Peyer's patch (tissue), 4 donors: ENCODE data around the gene AGBL3. TPM values are rescaled to one million over a fixed set of nuclear protein-coding genes. Genes with fewer than 3 reads are reported as not detected.

Experiments
- DNase-seq, 3 donors: peaks; one replicate each; pipeline ENCODE4 v3.0.0-alpha.2; 2017 to 2019
- H3K27ac ChIP-seq, 4 donors: fragments of 200-600 bp; sonication (generic); one replicate each; pipeline ENCODE4 v1.5.1; 2016 to 2019
- H3K27me3 ChIP-seq, 2 donors: fragments of 200-600 bp; sonication (generic); one replicate each; pipeline ENCODE4 v1.5.1; 2019
- H3K36me3 ChIP-seq, 3 donors: fragments of 200-600 bp; sonication (generic); one replicate each; pipeline ENCODE4 v1.5.1; 2016 to 2019
- H3K4me1 ChIP-seq, 4 donors: fragments of 200-600 bp; sonication (generic); one replicate each; pipeline ENCODE4 v1.5.1; 2016 to 2019
- H3K4me3 ChIP-seq, 4 donors: fragments of 200-600 bp; sonication (generic); 1 replicate in 3 of 4; 2 replicates in 1 of 4; pipeline ENCODE4 v1.5.1; 2016 to 2019; ENCODE audit warnings: mild to moderate bottlenecking in 1 of 4
- H3K9me3 ChIP-seq, 4 donors: fragments of 200-600 bp; sonication (generic); one replicate each; pipeline ENCODE4 v1.5.1; 2016 to 2019; ENCODE audit warnings: mild to moderate bottlenecking in 1 of 4
- POLR2A ChIP-seq, 2 donors: fragments of 450-650 bp; IDR thresholded peaks; one replicate each; pipeline ENCODE4 v1.5.1; 2017; ENCODE audit warnings: antibody characterized with exemption in 2 of 2, mild to moderate bottlenecking in 2 of 2, moderate library complexity in 2 of 2
- total RNA-seq, 4 donors: library from RNA; depleted of rRNA; stranded (reverse); fragments of >200 nt; gene quantifications; one replicate each; pipeline ENCODE4 v1.1.0, GENCODE V29; 2016
- TF ChIP-seq, protein P1 (sequence below), 6 experiments: fragments of 450-650 bp in 4 of 6; fragments of 200-600 bp in 2 of 6; sonication (generic) in 1 of 6; IDR thresholded peaks; one replicate each; pipeline ENCODE4 v1.5.1; 2017 to 2019; ENCODE audit warnings: antibody characterized with exemption in 6 of 6, mild to moderate bottlenecking in 3 of 6, moderate library complexity in 1 of 6

AGBL3 gene
- total RNA-seq, 4 donors from 2014 or later = 0.38 to 8.4 (median 4.3) TPM

DNA sequence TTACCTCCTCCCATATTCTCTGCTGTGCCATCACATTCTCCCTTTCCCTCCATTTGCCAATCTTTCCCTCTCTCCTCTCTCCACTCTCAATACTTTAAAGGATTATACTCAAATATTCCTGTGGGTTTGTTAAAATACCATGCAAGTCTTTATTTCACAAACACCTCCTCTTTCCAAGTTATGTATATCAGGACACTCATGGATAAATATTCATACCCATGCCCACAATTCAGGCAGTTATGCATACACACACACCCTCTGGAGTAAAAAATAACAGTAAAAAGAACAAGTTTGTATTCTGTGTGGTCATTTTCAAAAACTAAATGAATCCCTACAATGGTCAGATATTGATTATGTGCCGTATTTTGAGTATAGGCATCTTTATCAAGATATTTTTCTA, 88.2 kb downstream of the AGBL3 start:
- H3K27ac ChIP-seq = no peak overlapping the region
- H3K4me3 ChIP-seq = no peak overlapping the region
- DNase-seq = no peak
- no peak for TF ChIP-seq POLR2A (IDR thresholded peaks at IDR 0.05)
- TF ChIP-seq, protein P1, sequence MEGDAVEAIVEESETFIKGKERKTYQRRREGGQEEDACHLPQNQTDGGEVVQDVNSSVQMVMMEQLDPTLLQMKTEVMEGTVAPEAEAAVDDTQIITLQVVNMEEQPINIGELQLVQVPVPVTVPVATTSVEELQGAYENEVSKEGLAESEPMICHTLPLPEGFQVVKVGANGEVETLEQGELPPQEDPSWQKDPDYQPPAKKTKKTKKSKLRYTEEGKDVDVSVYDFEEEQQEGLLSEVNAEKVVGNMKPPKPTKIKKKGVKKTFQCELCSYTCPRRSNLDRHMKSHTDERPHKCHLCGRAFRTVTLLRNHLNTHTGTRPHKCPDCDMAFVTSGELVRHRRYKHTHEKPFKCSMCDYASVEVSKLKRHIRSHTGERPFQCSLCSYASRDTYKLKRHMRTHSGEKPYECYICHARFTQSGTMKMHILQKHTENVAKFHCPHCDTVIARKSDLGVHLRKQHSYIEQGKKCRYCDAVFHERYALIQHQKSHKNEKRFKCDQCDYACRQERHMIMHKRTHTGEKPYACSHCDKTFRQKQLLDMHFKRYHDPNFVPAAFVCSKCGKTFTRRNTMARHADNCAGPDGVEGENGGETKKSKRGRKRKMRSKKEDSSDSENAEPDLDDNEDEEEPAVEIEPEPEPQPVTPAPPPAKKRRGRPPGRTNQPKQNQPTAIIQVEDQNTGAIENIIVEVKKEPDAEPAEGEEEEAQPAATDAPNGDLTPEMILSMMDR (IDR thresholded peaks at IDR 0.05) = no peak
- no peaks in the 10 kb centered on the region for H3K36me3 ChIP-seq
- H3K27me3 ChIP-seq = no peaks in the 10 kb centered on the region
- no peaks in the 10 kb centered on the region for H3K4me1 ChIP-seq
- H3K9me3 ChIP-seq = no peaks in the 10 kb centered on the region

DNA sequence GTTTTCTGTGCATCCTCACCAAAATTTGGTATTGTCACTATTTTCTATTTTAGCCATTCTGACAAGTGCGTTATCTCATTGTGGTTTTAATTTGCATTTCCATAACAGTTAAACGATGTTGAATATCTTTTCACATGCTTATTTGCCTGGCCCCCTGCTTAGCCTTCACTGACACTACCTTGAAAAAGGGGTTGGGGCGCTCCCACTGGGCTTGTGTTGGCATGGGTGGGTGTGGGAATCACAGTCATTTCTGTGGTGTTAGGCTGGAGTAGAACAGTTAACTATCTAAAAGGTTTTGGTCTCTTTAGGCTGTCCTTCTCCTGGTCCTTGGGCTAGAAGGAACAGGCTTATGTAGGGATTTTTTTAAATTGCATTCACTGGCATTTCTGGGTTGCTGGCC, 89.4 kb downstream of the AGBL3 start:
- no peaks in the 10 kb centered on the region for H3K27me3 ChIP-seq
- H3K4me1 ChIP-seq = no peaks in the 10 kb centered on the region
- no peaks in the 10 kb centered on the region for H3K36me3 ChIP-seq
- no peak overlapping the region for H3K4me3 ChIP-seq
- DNase-seq = no peak
- no peaks in the 10 kb centered on the region for H3K9me3 ChIP-seq
- H3K27ac ChIP-seq = no peak overlapping the region
- TF ChIP-seq POLR2A (IDR thresholded peaks at IDR 0.05) = no peak
- TF ChIP-seq, protein P1 (IDR thresholded peaks at IDR 0.05) = no peak

DNA sequence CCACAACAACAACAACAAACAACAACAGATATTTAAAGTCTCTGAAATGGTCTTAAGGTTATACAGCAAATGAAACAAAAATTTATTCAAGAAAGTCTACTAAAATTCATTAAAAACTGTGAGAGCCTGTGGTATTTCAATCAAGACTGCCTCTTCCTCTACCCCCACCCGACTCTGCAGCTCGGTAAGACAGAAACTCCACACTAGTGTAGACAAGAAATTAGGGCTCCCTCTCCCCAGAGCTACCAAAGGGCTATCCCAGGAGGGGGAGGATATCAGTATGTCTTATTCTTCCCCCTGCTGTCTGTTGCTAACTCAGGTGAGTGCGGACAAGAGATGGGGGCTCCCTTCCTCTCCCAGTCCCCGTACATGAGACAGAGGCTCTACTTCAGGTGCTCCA, 90.6 kb downstream of the AGBL3 start:
- Histone ChIP-seq H3K36me3 (no peaks in the 10 kb centered on the region), H3K4me3 (no peak overlapping the region), H3K27ac (no peak overlapping the region), H3K27me3 (no peaks in the 10 kb centered on the region), H3K9me3 (no peaks in the 10 kb centered on the region), H3K4me1 (no peaks in the 10 kb centered on the region)
- no peak for TF ChIP-seq POLR2A (IDR thresholded peaks at IDR 0.05)
- TF ChIP-seq, protein P1 (IDR thresholded peaks at IDR 0.05) = no peak
- DNase-seq = no peak

DNA sequence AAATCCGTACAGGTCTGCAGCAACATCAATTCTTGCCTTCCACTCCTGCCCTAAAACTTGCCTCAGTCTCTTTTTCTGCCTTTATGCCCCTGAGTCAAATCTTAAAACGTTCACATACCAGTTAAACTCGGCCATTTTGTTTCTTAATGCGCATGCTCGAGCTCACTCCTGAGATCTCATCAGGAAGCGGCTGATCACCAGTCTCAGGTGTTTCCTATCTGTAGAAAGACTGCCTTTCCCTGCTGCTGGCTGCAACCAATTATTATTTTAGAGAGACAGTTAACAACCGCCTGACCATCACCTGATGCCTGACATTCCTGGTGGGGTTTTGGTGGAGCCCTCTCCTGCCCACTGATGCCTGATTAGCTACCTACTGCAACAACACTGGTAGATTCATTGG, 91.3 kb downstream of the AGBL3 start:
- no peak for TF ChIP-seq POLR2A (IDR thresholded peaks at IDR 0.05)
- TF ChIP-seq, protein P1 (IDR thresholded peaks at IDR 0.05) = no peak
- no peak overlapping the region for H3K4me3 ChIP-seq
- no peaks in the 10 kb centered on the region for H3K27me3 ChIP-seq
- no peak overlapping the region for H3K27ac ChIP-seq
- H3K9me3 ChIP-seq = no peaks in the 10 kb centered on the region
- H3K4me1 ChIP-seq = no peaks in the 10 kb centered on the region
- no peak for DNase-seq
- no peaks in the 10 kb centered on the region for H3K36me3 ChIP-seq

DNA sequence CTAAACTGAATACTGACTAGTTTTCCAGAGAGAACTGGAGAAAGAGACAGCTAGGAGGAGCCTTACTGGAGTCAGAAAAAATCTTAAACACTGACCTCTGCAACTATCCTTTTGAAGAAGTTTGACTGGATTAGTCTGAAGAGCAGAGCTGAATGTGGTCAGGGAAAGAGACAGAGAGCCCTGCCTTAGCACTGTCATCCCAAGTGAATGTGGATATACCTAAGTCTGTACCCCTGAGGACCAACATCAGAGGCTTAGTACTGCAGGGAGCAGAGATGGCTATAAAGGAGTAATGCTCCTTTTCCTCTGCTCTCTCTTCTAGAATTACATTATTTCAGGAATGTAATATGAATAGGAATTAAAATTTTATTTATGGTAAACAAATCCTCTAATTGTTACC, 91.7 kb downstream of the AGBL3 start:
- Histone ChIP-seq H3K27me3 (no peaks in the 10 kb centered on the region), H3K36me3 (no peaks in the 10 kb centered on the region), H3K4me3 (no peak overlapping the region), H3K27ac (no peak overlapping the region), H3K9me3 (no peaks in the 10 kb centered on the region), H3K4me1 (no peaks in the 10 kb centered on the region)
- DNase-seq = no peak
- TF ChIP-seq, protein P1 (IDR thresholded peaks at IDR 0.05) = no peak
- TF ChIP-seq POLR2A (IDR thresholded peaks at IDR 0.05) = no peak

DNA sequence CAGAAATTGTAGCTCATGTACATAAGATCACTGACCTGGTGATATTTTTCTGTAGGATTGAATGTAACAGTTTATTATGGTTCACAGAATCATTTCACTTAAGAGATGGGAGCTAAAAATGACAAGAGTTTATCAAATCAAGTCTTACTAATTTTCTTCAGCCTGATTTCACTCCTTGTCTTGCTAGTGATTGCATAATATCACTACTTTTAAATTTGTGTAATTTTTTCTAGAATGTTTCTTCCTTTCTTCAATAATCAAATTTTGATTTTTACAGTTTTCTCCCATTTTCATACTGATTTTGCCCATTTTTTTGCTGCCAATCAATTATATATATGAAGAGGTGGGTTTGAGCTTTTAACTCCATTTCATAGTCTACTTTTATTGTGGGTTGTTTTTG, 92.8 kb downstream of the AGBL3 start:
- no peak for DNase-seq
- TF ChIP-seq, protein P1 (IDR thresholded peaks at IDR 0.05) = no peak
- no peak for TF ChIP-seq POLR2A (IDR thresholded peaks at IDR 0.05)
- Histone ChIP-seq H3K4me3 (no peak overlapping the region), H3K36me3 (no peaks in the 10 kb centered on the region), H3K27ac (no peak overlapping the region), H3K9me3 (no peaks in the 10 kb centered on the region), H3K4me1 (no peaks in the 10 kb centered on the region), H3K27me3 (no peaks in the 10 kb centered on the region)
